Stomach smooth muscle (tissue), 2 donors: ENCODE results near the gene CNFN.

ENCODE experiments used
- H3K27ac ChIP-seq: one replicate; pipeline ENCODE4 v1.7.0; 2013; ENCODE audit warnings: mild to moderate bottlenecking, low read length, inconsistent platforms
- H3K27me3 ChIP-seq, 2 donors: one replicate each; pipeline ENCODE4 v1.7.0; 2013; ENCODE audit warnings: low read length in 2 of 2; ENCODE audit not compliant: insufficient read depth in 2 of 2, control insufficient read depth in 1 of 2
- H3K36me3 ChIP-seq, 2 donors: one replicate each; pipeline ENCODE4 v1.7.0; 2013; ENCODE audit warnings: low read length in 2 of 2; ENCODE audit not compliant: control insufficient read depth in 2 of 2, insufficient read depth in 2 of 2
- H3K4me1 ChIP-seq: one replicate; pipeline ENCODE4 v1.7.0; 2013; ENCODE audit warnings: low read length; ENCODE audit not compliant: control insufficient read depth, insufficient read depth
- H3K4me3 ChIP-seq, 2 donors: one replicate each; pipeline ENCODE4 v1.7.0; 2013; ENCODE audit warnings: low read length in 2 of 2
- H3K9ac ChIP-seq, 2 donors: one replicate each; pipeline ENCODE4 v1.7.0; 2013; ENCODE audit warnings: low read length in 2 of 2, mild to moderate bottlenecking in 1 of 2
- H3K9me3 ChIP-seq, 2 donors: one replicate each; pipeline ENCODE4 v1.7.0; 2013; ENCODE audit warnings: low read length in 2 of 2; ENCODE audit not compliant: control insufficient read depth in 2 of 2
- donor health status: healthy.
- donor health status: Pancreatic carcinoma.

CNFN gene

DNA sequence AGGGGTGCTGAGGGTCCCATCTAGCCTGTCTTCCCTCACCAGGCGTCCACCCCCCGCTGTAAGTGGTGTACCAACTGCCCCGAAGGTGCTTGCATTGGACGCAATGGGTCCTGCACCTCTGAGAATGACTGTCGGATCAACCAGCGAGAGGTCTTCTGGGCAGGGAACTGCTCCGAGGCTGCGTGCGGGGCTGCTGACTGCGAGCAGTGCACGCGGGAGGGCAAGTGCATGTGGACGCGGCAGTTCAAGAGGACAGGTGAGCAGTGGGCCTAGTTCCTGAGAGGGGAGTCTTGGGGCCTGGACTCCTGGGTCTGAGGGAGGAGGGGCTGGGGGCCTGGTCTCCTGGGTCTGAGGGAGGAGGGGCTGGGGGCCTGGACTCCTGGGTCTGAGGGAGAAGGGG is 27.8 kb downstream of the CNFN start:
- H3K9me3 ChIP-seq: peaks cover 0 to 5% of the 10 kb centered on the region in 2 donors
- H3K27ac ChIP-seq: no peak overlapping the region
- H3K4me1 ChIP-seq: peaks cover 5% of the 10 kb centered on the region
- H3K9ac ChIP-seq: no peak overlapping the region
- no peak overlapping the region for H3K4me3 ChIP-seq
- no peaks in the 10 kb centered on the region for H3K27me3 ChIP-seq
- H3K36me3 ChIP-seq: peaks cover 21% of the 10 kb centered on the region in 2 donors

DNA sequence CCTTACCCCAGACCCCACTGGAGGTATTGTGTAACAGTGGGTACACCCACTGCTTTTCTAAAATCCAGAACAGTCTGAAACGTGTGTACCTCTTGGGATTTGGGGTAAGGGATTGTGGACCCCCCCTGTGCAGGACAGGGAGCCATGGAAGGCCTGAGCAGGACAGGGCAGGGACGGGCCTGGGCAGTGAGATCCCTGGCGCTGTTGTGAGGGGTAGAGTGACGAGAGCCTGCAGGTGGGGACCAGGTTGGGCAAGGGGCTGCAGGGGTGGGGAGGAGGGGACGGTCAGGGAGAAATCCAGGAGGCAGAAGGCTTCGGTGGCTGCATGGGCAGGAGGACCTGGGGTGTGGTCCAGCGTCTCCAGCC is 28.6 kb downstream of the CNFN start:
- peaks cover 5% of the 10 kb centered on the region for H3K4me1 ChIP-seq
- no peaks in the 10 kb centered on the region for H3K27me3 ChIP-seq
- H3K9ac ChIP-seq: no peak overlapping the region
- H3K27ac ChIP-seq: no peak overlapping the region
- peaks cover 0 to 5% of the 10 kb centered on the region in 2 donors for H3K9me3 ChIP-seq
- no peak overlapping the region for H3K4me3 ChIP-seq
- peaks cover 22 to 23% of the 10 kb centered on the region in 2 donors for H3K36me3 ChIP-seq

DNA sequence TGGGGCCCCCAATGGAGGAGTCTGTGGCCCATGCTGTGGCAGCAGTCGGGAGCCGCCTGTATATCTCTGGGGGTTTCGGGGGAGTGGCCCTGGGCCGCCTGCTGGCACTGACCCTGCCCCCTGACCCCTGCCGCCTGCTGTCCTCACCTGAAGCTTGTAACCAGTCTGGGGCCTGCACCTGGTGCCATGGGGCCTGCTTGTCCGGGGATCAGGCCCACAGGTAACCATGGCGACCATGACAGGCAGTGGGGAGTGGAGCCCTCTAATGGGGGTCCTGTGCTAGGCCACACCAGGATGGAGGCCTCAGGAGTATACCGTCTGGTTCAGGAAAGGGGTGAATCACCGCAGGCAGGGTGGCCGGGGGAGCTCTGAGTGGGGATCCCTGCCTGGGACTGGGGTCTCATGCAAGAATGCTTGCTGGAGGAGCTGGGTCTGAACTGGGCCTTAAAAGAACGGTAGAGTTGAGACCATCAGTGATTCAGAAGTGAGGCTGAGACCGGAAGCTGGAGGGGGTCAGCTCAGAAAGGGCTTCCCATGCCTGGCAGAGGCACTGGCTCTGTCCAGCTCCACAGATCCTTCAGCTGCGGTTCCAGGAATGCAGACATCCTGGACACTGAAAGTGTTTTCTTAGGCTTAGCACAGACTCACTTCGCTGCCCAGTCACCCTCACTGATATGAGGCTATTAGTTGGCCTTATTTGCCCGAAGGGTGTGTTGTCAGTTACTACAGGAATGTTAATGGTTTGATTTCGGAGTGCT is 29.1 kb downstream of the CNFN start:
- Histone ChIP-seq H3K36me3 (peaks cover 23 to 26% of the 10 kb centered on the region in 2 donors), H3K9ac (no peak overlapping the region)

DNA sequence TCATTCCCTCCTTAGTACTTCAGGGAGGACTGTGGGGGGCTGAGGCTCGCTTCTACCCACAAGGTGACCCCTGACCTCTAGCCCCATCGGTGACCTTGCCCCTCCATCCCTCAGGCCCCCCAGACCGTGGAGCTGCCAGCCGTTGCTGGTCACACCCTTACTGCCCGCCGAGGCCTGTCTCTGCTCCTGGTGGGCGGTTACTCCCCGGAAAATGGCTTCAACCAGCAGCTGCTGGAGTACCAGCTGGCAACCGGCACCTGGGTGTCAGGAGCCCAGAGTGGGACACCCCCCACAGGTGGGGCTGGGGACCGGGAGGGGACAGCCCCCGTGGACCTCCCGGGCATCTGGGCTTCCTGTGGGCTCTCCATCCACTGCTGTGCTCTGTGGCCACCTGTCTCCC is 32.8 kb downstream of the CNFN start:
- Histone ChIP-seq H3K9ac (no peak overlapping the region), H3K36me3 (peaks cover 15 to 20% of the 10 kb centered on the region in 2 donors), H3K27me3 (no peaks in the 10 kb centered on the region), H3K27ac (no peak overlapping the region), H3K4me1 (no peaks in the 10 kb centered on the region), H3K4me3 (no peak overlapping the region), H3K9me3 (no peaks in the 10 kb centered on the region)

More for the DNA sequence above, 29.1 kb downstream of the CNFN start:
- Histone ChIP-seq H3K9me3 (peaks cover 0 to 5% of the 10 kb centered on the region in 2 donors), H3K4me3 (no peak overlapping the region), H3K27me3 (no peaks in the 10 kb centered on the region), H3K4me1 (peaks cover 5% of the 10 kb centered on the region), H3K27ac (no peak overlapping the region)

DNA sequence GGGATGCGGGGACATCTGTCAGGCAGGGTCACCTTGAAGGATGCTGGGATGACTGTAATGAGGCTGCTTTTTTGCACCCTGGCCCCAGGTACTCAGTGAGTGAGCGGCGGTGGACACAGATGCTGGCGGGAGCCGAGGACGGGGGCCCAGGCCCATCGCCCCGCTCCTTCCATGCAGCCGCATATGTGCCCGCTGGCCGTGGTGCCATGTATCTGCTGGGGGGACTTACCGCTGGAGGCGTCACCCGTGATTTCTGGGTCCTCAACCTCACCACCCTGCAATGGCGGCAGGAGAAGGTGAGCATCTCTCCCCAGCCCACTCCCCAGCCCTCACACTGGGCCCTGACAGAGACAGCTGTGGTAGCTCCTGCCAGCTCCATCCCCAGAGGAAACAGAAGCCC is 33.4 kb downstream of the CNFN start:
- Histone ChIP-seq H3K9me3 (no peaks in the 10 kb centered on the region), H3K27ac (no peak overlapping the region), H3K9ac (no peak overlapping the region), H3K27me3 (no peaks in the 10 kb centered on the region), H3K4me3 (no peak overlapping the region), H3K36me3 (peaks cover 15 to 21% of the 10 kb centered on the region in 2 donors), H3K4me1 (no peaks in the 10 kb centered on the region)

DNA sequence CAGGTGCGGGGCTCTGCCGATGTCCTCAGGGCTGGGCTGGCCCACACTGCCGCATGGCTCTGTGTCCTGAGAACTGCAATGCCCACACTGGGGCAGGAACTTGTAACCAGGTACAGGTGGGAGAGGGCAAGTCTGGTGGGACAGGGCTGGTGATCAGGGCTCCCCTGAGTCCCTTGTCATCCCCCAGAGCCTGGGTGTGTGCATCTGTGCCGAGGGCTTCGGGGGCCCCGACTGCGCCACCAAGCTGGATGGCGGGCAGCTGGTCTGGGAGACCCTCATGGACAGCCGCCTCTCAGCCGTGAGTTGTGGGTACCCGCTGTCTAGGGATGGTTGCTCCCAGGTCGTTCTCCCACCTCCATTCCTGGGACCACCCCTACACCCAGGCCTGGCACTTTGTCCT is 34.2 kb downstream of the CNFN start:
- no peak overlapping the region for H3K27ac ChIP-seq
- no peak overlapping the region for H3K9ac ChIP-seq
- no peak overlapping the region for H3K4me3 ChIP-seq
- no peaks in the 10 kb centered on the region for H3K27me3 ChIP-seq
- H3K4me1 ChIP-seq: no peaks in the 10 kb centered on the region
- H3K9me3 ChIP-seq: no peaks in the 10 kb centered on the region
- H3K36me3 ChIP-seq: peaks cover 15 to 24% of the 10 kb centered on the region in 2 donors

DNA sequence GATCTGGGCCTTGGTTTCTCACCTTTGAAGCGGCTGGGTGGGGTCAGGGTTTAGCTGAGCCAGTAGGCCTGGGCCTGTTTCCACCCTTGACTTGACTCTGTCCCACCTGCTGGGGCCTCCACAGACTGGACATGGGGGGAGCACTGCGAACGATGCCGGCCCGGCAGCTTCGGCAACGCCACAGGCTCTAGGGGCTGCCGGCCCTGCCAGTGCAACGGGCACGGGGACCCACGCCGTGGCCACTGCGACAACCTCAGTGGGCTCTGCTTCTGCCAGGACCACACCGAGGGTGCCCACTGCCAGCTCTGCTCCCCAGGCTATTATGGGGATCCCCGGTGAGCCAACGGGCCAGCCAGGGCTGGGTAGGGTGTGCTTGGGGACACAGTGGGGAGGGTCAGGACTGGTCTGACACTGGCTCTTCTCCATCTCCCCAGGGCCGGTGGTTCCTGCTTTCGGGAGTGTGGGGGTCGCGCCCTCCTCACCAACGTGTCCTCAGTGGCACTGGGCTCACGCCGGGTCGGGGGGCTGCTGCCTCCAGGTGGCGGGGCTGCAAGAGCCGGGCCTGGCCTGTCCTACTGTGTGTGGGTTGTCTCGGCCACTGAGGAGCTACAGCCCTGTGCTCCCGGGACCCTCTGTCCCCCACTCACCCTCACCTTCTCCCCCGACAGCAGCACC is 36.6 kb downstream of the CNFN start:
- H3K4me3 ChIP-seq: no peak overlapping the region
- H3K4me1 ChIP-seq: no peaks in the 10 kb centered on the region
- H3K27me3 ChIP-seq: no peaks in the 10 kb centered on the region
- H3K9me3 ChIP-seq: no peaks in the 10 kb centered on the region
- peaks cover 15 to 25% of the 10 kb centered on the region in 2 donors for H3K36me3 ChIP-seq
- H3K9ac ChIP-seq: no peak overlapping the region
- no peak overlapping the region for H3K27ac ChIP-seq

DNA sequence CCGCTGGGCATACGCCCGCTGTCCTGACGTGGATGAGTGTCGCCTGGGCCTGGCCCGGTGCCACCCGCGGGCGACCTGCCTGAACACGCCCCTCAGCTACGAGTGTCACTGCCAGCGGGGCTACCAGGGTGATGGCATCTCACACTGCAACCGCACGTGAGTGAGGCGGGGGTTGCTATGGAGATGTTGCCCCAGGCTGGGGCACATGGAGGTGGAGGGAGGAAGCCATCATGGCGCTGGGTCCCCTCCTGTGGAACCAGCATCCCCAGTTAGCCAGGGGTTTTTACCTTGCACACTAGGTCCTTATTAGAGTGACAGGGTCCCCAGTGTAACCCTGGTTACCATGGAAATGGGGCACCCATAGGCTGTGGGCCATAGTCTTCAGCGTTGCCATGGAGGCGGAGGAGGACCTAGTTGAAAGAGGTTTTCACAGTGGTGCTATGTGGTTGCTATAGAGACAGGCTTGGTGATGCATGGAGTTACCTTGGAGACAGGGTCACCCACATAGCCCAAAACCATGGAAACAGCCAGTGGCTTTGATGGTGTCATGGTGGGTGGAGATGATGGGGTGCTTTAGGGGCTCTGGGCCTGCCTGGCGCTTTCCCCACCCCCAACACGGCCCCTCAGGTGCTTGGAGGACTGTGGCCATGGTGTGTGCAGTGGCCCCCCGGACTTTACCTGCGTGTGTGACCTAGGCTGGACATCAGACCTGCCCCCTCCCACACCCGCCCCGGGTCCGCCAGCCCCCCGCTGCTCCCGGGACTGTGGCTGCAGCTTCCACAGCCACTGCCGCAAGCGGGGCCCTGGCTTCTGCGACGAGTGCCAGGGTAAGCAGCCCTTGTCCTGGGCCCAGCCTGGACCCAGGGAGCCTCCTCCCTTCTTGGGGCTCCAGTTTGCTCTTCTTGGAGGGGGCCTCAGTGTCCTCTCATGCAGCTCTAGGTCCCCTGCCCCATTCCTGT is 37.5 kb downstream of the CNFN start:
- Histone ChIP-seq H3K36me3 (peaks cover 16 to 29% of the 10 kb centered on the region in 2 donors), H3K4me3 (no peak overlapping the region), H3K27me3 (no peaks in the 10 kb centered on the region), H3K9ac (no peak overlapping the region), H3K27ac (no peak overlapping the region), H3K9me3 (no peaks in the 10 kb centered on the region), H3K4me1 (no peaks in the 10 kb centered on the region)

DNA sequence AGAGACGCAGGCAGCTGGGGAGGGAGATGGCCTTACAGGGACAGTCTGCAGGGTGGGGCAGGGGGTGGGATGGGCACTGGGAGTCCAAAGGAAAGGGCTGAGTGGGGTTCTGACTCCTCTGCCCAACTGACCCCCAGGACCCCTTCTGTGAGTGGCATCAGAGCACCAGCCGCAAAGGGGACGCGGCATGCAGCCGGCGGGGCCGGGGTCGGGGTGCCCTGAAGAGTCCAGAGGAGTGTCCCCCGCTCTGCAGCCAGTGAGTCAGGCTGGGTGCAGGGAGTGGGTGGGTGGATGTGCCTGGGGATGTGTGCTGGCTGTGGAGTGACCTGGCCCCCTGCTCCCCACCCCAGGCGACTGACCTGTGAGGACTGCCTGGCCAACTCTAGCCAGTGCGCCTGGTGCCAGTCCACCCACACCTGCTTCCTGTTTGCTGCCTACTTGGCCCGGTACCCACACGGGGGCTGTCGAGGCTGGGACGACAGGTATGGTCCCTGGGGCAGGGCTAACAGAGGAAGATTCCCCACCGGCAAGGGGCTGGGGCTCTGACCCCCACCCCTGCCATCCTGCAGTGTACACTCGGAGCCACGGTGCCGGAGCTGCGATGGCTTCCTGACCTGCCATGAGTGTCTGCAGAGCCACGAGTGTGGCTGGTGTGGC is 38.9 kb downstream of the CNFN start:
- no peaks in the 10 kb centered on the region for H3K4me1 ChIP-seq
- H3K4me3 ChIP-seq: no peak overlapping the region
- no peak overlapping the region for H3K9ac ChIP-seq
- no peaks in the 10 kb centered on the region for H3K9me3 ChIP-seq
- no peaks in the 10 kb centered on the region for H3K27me3 ChIP-seq
- H3K36me3 ChIP-seq: peaks cover 12 to 25% of the 10 kb centered on the region in 2 donors
- H3K27ac ChIP-seq: no peak overlapping the region

DNA sequence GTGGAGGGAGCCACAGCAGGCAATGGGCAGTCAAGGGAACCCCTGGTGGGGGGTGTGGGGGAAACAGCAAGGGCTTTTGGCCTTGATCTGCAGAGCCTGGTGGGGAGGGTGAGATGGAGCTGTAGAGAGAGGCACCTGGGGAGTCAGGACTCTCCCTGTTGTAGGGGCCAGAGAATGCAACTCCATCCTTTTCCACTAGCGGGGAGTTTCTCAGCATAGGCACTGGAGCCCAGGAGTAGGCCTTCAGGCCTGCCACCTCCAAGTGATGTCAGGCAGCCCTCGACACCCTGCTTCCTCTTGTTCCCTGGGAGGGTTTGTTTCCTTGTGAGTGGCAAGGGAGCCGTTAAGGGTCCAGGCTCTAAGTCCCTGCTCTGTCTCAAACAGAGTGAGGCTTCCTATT is 39.7 kb downstream of the CNFN start:
- Histone ChIP-seq H3K36me3 (peaks cover 13 to 25% of the 10 kb centered on the region in 2 donors), H3K4me3 (no peak overlapping the region), H3K9ac (no peak overlapping the region), H3K27me3 (no peaks in the 10 kb centered on the region), H3K4me1 (no peaks in the 10 kb centered on the region), H3K27ac (no peak overlapping the region), H3K9me3 (no peaks in the 10 kb centered on the region)
